ENCODE measurements around the gene L3MBTL4.

DNA sequence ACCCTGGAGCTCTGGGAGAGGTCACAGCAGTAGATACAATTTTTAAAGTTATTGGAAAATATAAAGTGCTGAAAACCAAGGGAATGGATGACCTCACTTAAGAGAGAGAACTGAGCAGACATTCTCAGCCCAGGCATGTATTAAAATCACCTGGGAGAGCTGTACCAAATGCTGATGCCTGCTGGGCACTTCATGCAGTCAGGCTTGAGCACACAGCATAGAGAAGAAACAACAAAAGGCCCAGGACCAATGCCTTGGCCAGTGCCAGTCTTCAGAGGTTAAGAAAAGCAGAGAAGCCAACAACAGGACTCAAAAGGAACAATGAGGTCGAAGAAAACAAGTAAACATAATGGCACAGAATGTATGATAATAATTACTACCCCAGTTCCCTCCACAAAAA lies 211.8 kb downstream of the L3MBTL4 start:
- TF ChIP-seq, protein P1, sequence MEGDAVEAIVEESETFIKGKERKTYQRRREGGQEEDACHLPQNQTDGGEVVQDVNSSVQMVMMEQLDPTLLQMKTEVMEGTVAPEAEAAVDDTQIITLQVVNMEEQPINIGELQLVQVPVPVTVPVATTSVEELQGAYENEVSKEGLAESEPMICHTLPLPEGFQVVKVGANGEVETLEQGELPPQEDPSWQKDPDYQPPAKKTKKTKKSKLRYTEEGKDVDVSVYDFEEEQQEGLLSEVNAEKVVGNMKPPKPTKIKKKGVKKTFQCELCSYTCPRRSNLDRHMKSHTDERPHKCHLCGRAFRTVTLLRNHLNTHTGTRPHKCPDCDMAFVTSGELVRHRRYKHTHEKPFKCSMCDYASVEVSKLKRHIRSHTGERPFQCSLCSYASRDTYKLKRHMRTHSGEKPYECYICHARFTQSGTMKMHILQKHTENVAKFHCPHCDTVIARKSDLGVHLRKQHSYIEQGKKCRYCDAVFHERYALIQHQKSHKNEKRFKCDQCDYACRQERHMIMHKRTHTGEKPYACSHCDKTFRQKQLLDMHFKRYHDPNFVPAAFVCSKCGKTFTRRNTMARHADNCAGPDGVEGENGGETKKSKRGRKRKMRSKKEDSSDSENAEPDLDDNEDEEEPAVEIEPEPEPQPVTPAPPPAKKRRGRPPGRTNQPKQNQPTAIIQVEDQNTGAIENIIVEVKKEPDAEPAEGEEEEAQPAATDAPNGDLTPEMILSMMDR (IDR thresholded peaks at IDR 0.05 in 2 of 3, conservative IDR thresholded peaks at IDR 0.05 in 1 of 3; ENCODE audit: insufficient read depth in 2 of 3, low read depth in 1 of 3, low read length in 3 of 3): no peak
- TF ChIP-seq JUND (IDR thresholded peaks at IDR 0.05; ENCODE audit: borderline replicate concordance, low read depth, low read length) (no peak), JUND (tag; IDR thresholded peaks at IDR 0.05; ENCODE audit: borderline replicate concordance, low read depth, low read length) (no peak), ZNF140 (CRISPR knock-in tag; IDR thresholded peaks at IDR 0.05) (no peak), BHLHE40 (IDR thresholded peaks at IDR 0.05; ENCODE audit: low read length) (no peak), ZNF644 (tag; IDR thresholded peaks at IDR 0.05; ENCODE audit: low read depth) (no peak), CCAR2 (IDR thresholded peaks at IDR 0.05; ENCODE audit: low read depth, low read length) (no peak), SMAD3 (CRISPR knock-in tag; conservative IDR thresholded peaks at IDR 0.05) (no peak), MEIS2 (IDR thresholded peaks at IDR 0.05; ENCODE audit: partially characterized antibody) (no peak)

All from K562 (cell line).